GM12872 (cell line): ENCODE results near the gene CSTF1.
A peak's percentile ranks its signal among the peaks of the same experiment; 100 is the strongest.

Source experiments
- TF ChIP-seq, protein P1 (sequence below): IDR thresholded peaks from 3 replicates; pipeline ENCODE4 v1.5.1; 2011; ENCODE audit warnings: low read depth, mild to moderate bottlenecking, low read length, moderate library complexity; ENCODE audit not compliant: insufficient read depth

Gene CSTF1

GRCh38 chr20:56392132-56392880, at the start of gene CSTF1, which contains the start of gene AURKA:
Gene CSTF1, plus strand, starts transcription at chr20:56392645. Its CDS starts 2,908 bp downstream, at chr20:56395553.
Gene AURKA, minus strand, starts transcription at chr20:56392215. Its CDS starts 4,018 bp downstream, at chr20:56388197.
- TF ChIP-seq, protein P1, sequence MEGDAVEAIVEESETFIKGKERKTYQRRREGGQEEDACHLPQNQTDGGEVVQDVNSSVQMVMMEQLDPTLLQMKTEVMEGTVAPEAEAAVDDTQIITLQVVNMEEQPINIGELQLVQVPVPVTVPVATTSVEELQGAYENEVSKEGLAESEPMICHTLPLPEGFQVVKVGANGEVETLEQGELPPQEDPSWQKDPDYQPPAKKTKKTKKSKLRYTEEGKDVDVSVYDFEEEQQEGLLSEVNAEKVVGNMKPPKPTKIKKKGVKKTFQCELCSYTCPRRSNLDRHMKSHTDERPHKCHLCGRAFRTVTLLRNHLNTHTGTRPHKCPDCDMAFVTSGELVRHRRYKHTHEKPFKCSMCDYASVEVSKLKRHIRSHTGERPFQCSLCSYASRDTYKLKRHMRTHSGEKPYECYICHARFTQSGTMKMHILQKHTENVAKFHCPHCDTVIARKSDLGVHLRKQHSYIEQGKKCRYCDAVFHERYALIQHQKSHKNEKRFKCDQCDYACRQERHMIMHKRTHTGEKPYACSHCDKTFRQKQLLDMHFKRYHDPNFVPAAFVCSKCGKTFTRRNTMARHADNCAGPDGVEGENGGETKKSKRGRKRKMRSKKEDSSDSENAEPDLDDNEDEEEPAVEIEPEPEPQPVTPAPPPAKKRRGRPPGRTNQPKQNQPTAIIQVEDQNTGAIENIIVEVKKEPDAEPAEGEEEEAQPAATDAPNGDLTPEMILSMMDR, result no peak

DNA sequence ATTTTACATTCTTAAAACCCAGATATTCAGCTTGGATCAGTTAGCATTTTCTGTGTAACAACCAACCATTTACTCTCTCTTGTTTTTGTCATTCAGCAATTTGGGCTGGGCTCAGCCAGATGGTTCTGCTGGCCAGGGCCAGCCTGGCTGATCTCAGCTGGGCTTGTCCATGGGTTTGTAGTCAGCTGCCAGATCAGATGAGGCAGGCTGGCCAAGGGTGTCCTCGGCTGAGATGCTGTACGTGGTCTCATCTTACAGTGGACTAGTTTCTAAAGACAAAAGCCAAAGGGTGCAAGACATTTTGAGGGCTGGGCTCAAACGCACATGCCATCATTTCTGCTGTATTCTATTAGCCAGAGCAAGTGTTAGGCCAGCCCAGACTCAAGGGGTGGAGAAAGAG, 49.7 kb upstream of the CSTF1 start:
- TF ChIP-seq, protein P1, result no peak

DNA sequence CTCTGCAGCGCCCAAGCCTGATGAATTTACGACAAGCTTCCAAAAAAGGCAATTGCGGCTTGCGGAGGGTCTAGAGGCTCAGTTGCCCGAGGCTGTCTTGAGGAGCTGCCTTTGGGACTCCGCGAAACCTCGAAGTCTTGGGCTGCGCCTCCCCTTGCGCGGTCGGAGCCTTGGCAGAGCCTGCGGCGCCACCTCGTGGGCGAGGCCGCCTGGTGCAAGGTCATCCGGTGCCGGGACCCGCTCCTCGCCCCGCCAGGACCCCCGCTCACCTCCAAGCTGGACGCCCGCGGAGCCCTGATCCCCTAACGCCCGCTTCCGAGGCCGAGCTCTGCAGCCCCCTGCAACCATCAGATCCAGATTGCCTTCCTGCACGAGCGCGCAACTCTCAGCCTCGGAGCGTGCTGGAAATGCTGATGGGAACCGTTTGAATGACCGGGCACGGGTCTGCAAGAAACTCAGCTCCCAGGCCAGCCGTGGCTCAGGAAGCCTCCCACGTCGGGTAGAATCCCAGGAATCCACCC, 48.5 kb upstream of the CSTF1 start:
- TF ChIP-seq, protein P1, result peak; percentile 83

DNA sequence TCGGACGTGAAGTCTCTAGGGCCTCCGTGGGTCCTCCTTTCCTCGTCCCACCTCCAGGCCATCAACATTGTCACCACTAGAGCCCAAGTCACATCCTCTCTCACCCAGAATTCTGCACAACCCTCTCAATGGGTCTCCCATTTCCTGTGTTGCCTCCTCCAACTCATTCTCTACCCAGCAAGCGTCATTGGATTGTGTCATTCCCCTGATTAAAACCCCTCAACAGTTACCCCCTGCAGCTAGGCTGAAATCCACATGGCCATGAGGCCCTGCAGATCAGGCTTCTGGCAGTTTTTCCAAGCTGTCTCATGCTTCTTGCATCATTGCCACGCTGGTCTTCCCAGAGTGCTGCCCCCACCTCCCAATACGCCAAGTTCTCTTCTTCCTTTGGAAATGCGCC, 46.5 kb upstream of the CSTF1 start:
- TF ChIP-seq, protein P1, result no peak

- TF ChIP-seq, protein P1, result no peak
Observed at GRCh38 chr20:56347628-56348304, 44.7 kb upstream of the CSTF1 start.

GRCh38 chr20:56348305-56348693, 44.1 kb upstream of the CSTF1 start:
- TF ChIP-seq, protein P1, result no peak

- TF ChIP-seq, protein P1, result no peak
Observed at GRCh38 chr20:56348746-56349145, 43.7 kb upstream of the CSTF1 start.
